Liver (tissue), 9 donors: ENCODE data around the gene PPM1L. TPM values are rescaled to one million over a fixed set of nuclear protein-coding genes. Genes with fewer than 3 reads are reported as not detected.

Source experiments
- DNase-seq: peaks from one replicate; pipeline ENCODE4 v3.0.0-alpha.2; 2017; ENCODE audit warnings: low spot score
- H3K27ac ChIP-seq, 2 donors: one replicate each; pipeline ENCODE4 v1.7.0; 2013; ENCODE audit warnings: inconsistent platforms in 2 of 2, low read length in 2 of 2, control low read depth in 1 of 2, low read depth in 1 of 2, mild to moderate bottlenecking in 1 of 2
- H3K27me3 ChIP-seq, 4 donors: one replicate each; pipeline versions ENCODE4 v1.6.1 to v1.7.0; 2013; ENCODE audit warnings: low read length in 3 of 4, inconsistent platforms in 1 of 4, mild to moderate bottlenecking in 1 of 4, moderate library complexity in 1 of 4; ENCODE audit not compliant: control insufficient read depth in 4 of 4, insufficient read depth in 4 of 4
- H3K36me3 ChIP-seq, 4 donors: one replicate each; pipeline versions ENCODE4 v1.6.1 to v1.7.0; 2013; ENCODE audit warnings: low read length in 3 of 4, mild to moderate bottlenecking in 3 of 4, low read depth in 1 of 4, moderate library complexity in 1 of 4; ENCODE audit not compliant: control insufficient read depth in 4 of 4, insufficient read depth in 3 of 4
- H3K4me1 ChIP-seq, 4 donors: one replicate each; pipeline versions ENCODE4 v1.6.1 to v1.7.0; 2013; ENCODE audit warnings: low read length in 3 of 4, mild to moderate bottlenecking in 3 of 4, moderate library complexity in 1 of 4; ENCODE audit not compliant: control insufficient read depth in 4 of 4, insufficient read depth in 4 of 4
- H3K4me3 ChIP-seq, 3 donors: one replicate each; pipeline versions ENCODE4 v1.6.1 to v1.7.0; 2013; ENCODE audit warnings: low read length in 3 of 3, control low read depth in 1 of 3, low read depth in 1 of 3, mild to moderate bottlenecking in 1 of 3
- H3K9ac ChIP-seq, 2 donors: one replicate each; pipeline ENCODE4 v1.7.0; 2013; ENCODE audit warnings: low read length in 2 of 2, mild to moderate bottlenecking in 2 of 2, moderate library complexity in 2 of 2, control low read depth in 1 of 2, low read depth in 1 of 2
- H3K9me3 ChIP-seq, 4 donors: one replicate each; pipeline versions ENCODE4 v1.6.1 to v1.7.0; 2013; ENCODE audit warnings: low read length in 3 of 4; ENCODE audit not compliant: control insufficient read depth in 4 of 4
- ATF3 ChIP-seq: IDR thresholded peaks from 2 replicates; pipeline ENCODE4 v1.6.1; 2016; ENCODE audit warnings: antibody characterized with exemption
- EGR1 ChIP-seq, 2 donors: IDR thresholded peaks; 2 replicates each; pipeline ENCODE4 v1.6.1; 2016 to 2018; ENCODE audit warnings: antibody characterized with exemption in 2 of 2, low read depth in 2 of 2
- JUND ChIP-seq, 2 donors: IDR thresholded peaks; 2 replicates each; pipeline ENCODE4 v1.6.1; 2016; ENCODE audit warnings: antibody characterized with exemption in 2 of 2
- NR2F2 ChIP-seq: IDR thresholded peaks from 2 replicates; pipeline ENCODE4 v1.6.1; 2016; ENCODE audit warnings: antibody characterized with exemption
- SP1 ChIP-seq: IDR thresholded peaks from 2 replicates; pipeline ENCODE4 v1.6.1; 2018; ENCODE audit warnings: antibody characterized with exemption, mild to moderate bottlenecking
- WGBS: extraction: QIAGEN DNeasy Blood & Tissue Kit; methylation state at CpG from one replicate; pipeline ENCODE4 v1.1.7; 2013; 5-methylcytosine and 5-hydroxymethylcytosine counted together
- polyA plus RNA-seq, 2 donors: library from polyadenylated mRNA; stranded (reverse) in 1 of 2; unstranded in 1 of 2; fragments of 200-250 nt in 1 of 2; fragments of >200 nt in 1 of 2; fragmentation: Nextera tagmentation in 1 of 2; extraction: Ambion mirVana in 1 of 2; gene quantifications; one replicate each; pipeline versions ENCODE4 v1.2.1 to v1.2.3, GENCODE V29; 2013 to 2015
- total RNA-seq, 2 donors: library from RNA; depleted of rRNA; stranded (reverse); fragments of >200 nt; gene quantifications; one replicate each; pipeline ENCODE4 v1.2.3, GENCODE V29; 2014
- donor health status: healthy.
- donor health status: healthy.
- donor health status: healthy.
- donor health status: healthy.
- donor health status: healthy.

PPM1L gene
- total and polyA plus RNA-seq, 4 donors: 1.6 to 8.5 (median 4.8) TPM

GRCh38 chr3:161126495-161126894 is 370.5 kb downstream of the PPM1L start:
- no peak overlapping the region for H3K4me3 ChIP-seq
- no peak for DNase-seq
- no peak overlapping the region for H3K27ac ChIP-seq
- no peaks in the 10 kb centered on the region for H3K4me1 ChIP-seq
- no peak overlapping the region for H3K9ac ChIP-seq
- no peaks in the 10 kb centered on the region for H3K36me3 ChIP-seq
- no peaks in the 10 kb centered on the region for H3K27me3 ChIP-seq
- peaks cover 0 to 11% (median 5%) of the 10 kb centered on the region in 4 donors for H3K9me3 ChIP-seq
- no peak for TF ChIP-seq NR2F2
- TF ChIP-seq ATF3: no peak
- no peak for TF ChIP-seq SP1
- no peak for TF ChIP-seq JUND (IDR thresholded peaks at IDR 0.05)
- no peak for TF ChIP-seq EGR1 (IDR thresholded peaks at IDR 0.05; ENCODE audit: low read depth in 2 of 2)
- 78% methylated on average over 2 of the region's 2 CpGs for WGBS

Other genes starting within 250 kb of the PPM1L start
- 10 to 100 TPM; 13.8 to 14.1 TPM for gene KPNA4, start 190.7 kb upstream of the PPM1L start, total RNA-seq
- 1 to 10 TPM; 6.1 to 6.7 TPM for gene KPNA4, start 190.7 kb upstream of the PPM1L start, polyA plus RNA-seq
- under 1 TPM in 1 of 2 donors, not detected in 1; 0.14 TPM for gene ARL14, start 79.1 kb upstream of the PPM1L start, total RNA-seq
- gene ARL14, start 79.1 kb upstream of the PPM1L start, polyA plus RNA-seq: under 1 TPM in 1 of 2 donors, not detected in 1; 0.15 TPM